HG03571 (cell line): Measurements from ENCODE around the gene IKZF1.

Source experiments
- ATAC-seq: cut with Tn5 transposase; IDR thresholded peaks from one replicate; pipeline ENCODE4 v1.9.1; 2021; ENCODE audit not compliant: unreplicated experiment

IKZF1 gene

DNA sequence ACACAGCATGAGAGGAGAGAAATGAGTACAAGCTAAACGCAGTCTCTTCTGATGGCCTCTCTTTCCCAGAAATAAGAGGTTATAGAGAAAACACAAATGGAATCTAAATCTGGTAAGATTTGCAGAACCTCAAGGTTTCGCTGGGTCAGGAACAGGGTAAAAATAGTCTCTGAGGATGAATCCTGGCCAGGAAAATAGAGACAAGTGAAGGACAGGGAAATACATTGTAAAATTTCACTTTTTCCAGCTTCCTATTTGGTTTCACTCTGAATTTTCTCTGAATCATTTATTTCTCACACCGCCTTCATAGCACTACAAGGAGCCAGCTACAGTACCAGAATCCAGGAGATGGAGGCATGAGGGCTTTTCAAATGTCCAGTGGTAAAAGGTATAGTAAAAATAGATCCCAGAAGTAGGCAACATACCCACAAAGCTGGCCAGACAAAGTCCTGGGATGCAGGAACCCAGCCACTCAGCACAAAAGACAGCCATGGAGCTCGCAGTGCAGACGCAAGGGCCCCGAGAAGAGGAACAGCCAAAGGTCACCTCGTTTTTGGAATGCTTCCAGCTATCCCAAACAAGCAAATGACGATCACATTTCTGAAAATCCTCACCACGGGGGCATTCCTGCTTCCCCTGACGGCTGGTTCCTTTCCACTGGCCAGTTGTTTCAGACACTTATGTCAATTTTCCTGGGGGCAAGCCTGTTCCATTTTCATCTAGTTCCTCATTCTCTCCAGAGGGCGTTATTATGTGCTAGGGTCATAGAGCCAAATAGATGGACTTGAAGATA lies 21.5 kb upstream of the IKZF1 start:
- ATAC-seq: no peak

DNA sequence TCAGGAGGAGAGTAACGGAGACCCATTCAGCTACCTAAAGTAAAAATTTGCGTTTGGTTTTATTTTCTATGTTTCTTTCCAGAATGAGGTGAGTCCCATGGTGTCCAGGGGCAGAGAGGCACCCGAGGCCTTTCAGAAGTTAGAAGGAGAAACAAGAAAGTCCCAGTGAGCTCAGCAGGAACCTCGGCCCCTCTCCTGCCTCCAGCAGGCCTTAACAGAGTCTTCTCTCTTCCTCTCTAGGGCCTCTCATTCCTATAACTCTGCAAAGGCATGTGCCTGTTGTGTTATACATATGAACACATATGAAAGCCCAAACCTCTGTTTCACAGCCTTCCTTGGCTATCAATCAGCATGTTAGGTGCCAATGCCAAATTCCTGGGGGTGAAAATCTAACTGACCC lies 20.8 kb upstream of the IKZF1 start:
- no peak for ATAC-seq

DNA sequence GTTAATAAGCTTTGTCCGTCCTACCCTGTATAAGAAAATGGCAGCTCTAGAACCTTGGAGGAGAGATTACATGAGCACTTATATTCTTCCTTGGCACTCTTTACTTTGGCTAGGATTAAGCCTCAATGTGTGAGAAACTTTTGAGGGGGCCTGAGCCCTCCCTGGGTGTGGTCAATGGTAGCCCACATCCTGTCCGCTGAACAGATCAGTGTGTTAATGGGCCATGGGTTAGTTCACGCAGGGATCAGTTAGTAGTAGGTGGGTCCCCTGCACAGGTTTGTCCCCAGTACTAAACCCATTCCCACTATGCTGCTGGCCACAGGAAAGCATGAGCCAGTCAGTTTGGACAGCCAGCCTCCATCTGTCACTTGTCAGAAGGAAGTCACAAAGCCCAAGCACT lies 20.2 kb upstream of the IKZF1 start:
- no peak for ATAC-seq

DNA sequence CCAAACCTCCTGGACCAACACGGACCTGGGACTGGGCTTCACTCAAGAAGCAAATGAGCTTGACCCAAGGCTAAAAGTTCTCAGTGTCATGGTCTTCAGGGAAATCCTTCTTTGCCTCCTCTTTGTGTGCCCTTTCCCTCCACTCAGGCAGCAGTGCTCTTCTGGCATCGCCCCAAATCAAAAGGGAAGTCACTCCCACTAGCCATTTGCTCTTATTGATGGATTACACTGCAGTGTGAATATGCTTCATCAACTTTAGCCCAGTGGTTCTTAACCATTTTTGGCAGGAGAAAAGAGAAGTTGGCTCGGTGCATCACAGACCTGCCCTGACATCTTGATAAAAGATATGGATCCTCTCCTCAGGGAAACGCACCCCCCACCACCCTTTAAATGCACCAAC lies 19.2 kb upstream of the IKZF1 start:
- no peak for ATAC-seq

DNA sequence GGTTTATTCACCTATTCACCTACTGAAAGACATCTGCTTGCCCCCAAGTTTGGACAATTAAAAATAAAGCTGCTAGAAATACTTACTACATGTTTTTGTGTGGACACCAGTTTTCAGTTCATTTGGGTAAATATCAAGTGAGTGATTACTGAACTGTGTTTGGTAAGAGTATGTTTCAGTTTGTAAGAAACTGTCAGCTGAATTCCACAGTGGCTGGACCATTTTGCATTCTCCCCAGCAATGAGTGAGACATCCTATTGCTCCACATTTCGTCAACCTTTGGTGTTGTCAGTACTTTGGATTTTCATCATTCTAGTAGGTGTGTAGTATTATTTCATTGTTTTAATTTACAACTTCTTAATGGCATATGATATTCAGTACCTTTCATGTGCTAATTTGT lies 17.4 kb upstream of the IKZF1 start:
- no peak for ATAC-seq

DNA sequence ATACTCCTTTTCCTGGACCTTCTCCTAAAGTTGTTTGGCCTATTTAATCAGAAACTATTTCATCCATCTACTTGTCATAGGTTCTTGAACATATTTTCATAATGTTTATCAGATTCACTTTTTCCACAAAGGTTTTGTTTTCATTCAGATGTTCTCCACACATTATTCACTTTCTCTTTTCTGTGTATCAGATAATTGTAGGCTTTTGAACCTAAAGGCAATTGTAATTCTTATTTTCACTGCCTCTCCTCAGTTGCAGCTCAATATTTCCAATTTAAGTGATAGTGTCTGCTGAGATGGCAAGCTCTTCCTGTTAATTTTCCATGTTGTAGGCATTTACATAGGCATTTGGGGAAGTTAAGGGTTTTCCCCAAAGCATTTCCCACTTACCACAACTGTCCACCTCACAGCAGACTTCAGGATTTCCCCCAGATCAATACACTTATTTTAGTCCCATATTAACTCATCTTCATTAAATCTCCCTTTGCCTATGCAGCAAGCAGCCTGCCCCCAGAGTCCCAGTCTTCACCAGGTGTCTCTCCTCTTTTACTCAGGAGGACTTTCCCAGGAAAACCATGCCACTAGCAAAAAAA lies 12.3 kb upstream of the IKZF1 start:
- ATAC-seq: no peak

DNA sequence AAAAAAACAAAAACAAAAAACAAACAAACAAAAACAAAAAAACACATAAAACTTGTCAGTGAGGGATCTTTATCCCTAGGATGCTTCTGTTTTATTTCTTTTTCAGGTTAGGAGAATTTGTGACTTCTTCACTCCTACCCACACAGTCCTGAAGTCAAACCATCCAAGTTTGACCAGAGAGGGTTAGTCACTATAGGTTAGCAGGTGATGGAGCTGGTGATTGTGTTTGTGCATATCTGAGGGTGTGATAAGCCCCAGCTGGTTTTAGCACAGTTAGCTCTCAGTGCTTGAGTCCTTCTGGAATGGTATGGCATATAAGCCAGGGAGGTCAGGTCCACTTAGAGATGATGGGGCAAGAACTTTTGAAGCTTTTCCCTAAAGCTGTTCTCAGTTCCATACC lies 11.8 kb upstream of the IKZF1 start:
- ATAC-seq: peak; percentile 34

DNA sequence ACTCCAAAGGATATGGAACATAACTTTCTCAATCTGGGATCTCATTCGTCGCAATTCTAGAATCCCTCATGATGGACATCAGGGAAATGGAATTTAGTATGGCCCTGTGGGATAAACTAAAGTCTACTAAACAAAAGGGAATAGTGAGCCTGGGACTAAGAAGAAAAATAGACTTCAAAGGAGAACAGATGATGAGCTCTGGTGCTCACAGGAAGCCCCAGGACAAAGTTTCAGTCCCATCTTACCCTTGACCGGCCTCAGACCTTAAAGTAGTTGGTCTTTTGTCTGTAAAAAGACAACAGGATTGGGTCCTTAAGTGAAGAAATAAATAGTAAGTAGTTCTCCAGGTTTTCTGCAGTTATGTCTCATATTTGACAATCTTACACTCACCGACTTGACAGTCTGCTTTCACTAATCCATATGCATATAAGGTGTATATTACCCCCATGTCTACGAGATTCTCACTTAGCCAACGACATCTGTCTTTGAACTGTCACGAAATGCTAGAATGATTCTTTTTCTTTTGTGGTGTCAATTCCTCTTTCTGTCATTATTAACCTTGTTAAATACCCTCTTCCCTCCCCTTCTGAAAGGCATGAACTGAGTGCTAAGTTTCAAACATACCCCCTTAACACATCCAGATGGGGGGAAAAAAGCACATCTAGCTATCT lies 10.9 kb upstream of the IKZF1 start:
- peak; percentile 81 for ATAC-seq

DNA sequence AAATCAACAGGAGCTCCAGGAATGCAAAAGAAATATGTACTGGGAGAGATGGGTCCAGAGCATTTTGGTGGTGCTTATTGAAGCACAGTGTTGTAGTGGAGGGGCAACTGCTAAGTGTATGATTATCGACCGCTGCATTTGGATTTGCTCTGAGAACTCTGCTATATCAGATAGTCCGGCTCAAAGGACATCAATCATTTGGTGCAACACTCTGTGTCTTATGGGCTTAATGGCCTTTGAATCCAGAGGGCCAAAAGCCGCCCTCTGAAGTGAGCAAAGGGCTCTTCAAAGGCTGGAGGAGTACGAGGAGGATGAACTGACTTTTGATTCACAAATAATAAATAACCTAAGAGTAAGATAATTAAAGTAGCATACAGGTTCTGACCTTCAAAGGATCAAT lies 9.4 kb upstream of the IKZF1 start:
- no peak for ATAC-seq

DNA sequence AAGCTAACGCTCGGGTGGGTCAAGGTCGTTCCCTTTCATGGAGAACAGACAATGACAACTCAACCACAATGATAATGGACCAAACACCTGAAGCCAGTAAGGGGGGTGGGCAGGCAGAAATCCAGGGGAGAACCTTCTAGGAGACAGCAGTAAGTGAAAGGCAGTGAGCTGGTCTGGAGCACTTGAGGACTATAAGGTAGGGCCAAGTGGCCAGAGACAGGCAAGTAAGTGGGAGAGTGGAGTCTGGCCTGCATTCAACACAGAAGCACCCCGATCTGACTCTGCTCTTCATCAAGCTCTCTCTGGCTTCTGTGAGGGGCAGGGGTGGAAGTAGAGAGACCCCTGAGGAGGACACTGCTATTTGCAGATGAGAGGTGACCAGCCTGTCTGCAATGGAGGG lies 7.7 kb upstream of the IKZF1 start:
- no peak for ATAC-seq

DNA sequence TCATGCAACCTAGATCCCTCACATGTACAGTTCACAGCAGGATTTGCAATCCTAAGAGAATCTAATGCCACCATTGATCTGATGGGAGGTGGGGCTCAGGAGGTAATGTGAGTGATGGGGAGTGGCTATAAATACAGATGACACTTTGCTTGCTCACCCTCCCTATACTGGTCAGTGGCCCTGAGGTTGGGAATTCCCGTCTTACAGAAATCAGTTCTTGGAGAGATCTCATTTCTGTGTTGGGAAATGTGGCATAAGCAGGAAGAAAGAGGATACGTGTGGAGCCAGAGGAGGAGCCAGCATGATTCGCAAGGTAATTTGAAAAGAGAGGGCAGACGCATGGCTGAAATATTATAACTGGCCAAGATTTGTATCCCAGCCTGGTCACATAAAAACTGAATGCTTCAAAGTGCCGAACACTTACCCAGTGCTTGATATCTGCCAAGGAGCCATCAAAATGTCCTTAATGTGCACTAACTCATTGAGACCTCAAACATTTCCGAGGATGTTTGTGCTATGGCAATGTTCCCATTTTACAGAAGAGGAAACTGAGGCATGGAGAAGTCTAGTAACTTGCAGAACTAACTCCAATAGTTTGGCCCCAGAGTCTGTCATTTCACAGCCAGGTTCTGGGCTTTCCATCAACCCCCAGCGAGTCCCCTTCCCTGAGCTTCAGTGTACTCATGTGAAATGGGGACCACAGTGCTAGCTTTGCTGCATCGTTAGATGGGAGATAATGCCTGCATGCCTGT lies 5.5 kb upstream of the IKZF1 start:
- no peak for ATAC-seq

DNA sequence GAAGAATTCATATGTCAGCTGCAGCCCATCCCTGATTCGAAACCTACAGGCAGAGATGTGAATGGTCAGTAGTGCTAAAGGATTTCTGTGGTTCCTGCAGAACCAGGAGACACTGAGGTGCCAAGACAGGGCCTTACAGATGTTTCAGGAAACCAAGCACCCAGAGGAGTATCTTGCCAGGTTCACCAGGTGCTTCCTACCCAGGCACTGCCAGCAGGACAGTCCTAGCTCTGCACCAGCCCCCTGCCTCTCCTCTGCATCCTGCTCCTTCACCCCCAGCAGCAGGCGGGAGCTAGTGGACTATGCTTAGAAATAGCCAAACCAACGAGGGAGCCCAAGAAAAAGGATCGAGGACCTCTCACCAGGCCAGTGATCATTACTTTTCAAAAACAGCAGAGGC lies 4.2 kb upstream of the IKZF1 start:
- no peak for ATAC-seq

DNA sequence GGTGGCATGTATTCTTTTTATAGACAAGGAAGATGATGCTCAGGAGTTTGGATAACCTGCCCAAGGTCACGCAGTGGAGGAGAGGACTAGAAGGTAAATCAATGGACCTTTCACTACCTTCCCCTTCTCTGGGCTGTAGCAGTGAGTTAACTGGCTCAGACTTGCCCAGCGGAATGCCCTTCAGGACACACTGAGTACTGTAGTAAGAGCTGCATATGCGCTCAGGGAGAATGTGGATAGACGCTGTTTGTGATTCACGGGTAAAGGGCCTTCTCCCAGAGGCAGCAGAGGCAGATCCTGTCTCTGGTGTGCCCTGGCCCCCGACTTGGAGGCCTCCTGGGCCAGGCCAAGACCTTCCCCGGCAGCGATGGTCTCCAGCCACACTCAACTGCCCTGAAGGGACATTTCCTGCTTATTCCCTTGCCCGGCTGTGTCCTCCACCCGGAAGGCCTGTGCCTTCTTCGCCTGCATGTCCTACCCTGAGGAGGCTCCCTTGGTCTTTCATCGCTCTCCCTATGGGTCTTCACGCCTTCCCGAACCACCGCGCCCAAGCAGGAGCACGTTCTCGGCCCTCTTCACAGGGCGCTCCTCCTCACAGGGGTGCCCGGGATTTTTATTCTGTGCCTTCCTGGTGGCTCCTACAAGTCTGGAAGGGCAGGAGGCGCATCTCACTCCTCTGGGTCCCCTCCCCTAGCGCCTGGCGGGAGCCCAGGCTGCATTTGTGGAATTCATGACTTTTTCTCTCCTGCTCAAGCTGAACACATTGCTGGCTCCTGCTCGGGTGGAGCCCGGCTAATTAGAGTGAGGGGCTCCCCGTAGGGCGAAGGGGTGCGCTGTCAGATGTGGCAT lies 1.8 kb upstream of the IKZF1 start:
- ATAC-seq: no peak

DNA sequence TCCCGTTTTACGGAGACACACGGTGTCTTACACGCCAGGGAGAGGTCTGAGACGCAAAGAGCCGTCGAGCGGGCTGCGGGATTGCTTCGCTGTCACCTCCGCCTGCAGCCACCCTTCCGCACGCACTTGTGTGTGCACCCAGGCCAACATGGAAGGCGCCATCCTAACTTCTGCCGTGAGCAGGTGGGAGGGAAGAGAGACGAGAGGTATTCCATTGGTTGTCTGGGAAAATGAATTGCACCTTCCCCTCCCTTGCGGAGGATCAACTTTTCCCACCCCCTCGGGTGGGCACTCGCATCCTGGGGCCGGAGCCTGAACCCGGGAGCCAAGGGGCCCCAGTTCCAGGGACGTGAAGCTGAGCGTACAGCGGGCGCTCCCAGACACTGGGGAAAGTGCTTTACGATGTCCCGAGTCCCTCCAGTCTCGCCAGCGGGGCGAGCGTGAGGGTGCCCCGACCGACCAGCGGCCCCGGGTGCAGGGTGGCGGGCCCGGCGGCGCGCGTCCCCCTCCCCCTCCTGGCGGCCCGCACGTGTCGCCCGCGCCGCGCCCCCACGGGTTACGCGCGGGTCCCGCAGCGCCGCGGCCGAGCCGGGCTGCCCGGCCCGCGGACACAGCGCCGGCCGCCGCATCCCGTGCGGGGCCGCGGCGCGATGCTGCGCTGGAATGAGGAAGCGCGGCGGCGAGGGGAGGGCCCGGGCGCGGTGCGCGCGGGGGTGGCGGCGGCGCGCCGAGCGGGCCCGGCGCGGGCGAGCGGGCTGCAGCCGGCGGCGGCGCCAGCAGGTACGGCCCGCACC lies 984 bp upstream of the IKZF1 start:
- ATAC-seq: peak; percentile 21

DNA sequence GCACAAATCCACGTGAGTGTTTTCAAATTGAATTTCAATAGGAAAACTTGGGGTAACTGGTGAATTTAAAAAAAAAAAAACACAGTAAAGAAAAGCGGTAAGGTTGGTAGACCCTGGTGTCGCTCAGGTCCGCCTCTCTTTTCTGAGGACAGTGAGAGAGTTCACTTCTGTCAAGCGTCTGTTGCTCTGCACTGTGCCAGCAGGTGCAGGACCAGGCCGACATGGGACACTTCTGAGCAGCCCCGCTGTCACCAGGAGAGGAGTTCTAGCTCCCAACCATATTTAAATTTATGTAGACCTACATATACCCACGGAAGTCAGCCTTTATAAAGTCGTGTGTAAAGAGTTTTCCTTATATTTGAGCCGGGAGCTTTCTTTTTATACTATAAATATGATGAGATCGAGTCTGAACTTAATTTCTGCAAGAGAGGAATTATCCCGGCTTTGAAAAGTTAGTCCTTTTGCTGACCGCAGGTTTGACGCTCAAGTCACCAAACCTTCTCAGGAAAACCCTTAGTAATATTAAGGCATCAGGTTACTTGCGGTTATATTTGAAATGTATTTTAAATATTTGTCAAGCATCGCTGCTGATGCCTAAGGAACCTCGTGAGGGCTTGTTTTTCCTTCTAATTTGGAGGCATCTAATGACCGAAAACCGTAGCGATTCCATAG lies 531 bp downstream of the IKZF1 start:
- peak; percentile 42 for ATAC-seq

DNA sequence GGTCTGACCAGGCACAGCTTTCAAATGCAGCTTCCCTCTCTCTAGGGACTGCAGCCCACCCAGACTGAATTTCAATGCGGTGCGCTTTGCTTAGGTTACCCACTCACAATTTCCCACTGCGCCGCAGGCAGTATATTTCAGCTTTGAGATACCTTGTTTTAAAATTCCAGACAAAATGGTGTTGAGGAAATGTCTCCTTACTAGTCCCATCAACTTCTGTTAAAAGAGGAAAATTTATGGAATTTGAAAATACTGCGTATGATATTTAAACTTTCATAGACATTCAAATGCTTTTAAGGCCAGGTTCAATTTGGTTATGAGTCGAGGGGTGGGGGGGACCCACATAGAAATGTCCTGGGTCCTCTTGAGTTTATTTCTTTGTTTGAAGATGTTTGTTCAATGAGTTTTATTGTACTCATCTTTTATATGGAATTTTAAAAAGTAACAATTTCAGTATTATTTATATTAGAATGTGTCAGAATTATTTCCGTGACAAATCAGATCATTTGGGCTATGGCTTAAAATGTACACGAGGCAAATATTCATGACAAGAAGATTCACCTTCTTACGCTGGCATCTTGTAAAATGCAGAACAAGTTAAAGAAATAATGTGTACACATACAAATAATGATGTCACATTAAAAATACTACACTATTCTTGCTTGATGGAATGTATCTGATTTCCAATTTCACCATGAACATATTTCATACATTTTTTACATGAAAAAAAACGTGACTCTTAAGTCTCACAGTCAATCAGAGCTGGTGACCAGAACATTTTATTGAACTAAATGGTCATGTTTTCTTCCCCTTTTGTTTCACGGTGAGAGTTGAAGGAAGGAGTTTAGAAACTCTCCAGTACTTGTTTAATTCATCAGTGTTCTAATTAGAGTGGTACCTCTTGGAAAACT lies 1.3 kb downstream of the IKZF1 start:
- ATAC-seq: no peak

DNA sequence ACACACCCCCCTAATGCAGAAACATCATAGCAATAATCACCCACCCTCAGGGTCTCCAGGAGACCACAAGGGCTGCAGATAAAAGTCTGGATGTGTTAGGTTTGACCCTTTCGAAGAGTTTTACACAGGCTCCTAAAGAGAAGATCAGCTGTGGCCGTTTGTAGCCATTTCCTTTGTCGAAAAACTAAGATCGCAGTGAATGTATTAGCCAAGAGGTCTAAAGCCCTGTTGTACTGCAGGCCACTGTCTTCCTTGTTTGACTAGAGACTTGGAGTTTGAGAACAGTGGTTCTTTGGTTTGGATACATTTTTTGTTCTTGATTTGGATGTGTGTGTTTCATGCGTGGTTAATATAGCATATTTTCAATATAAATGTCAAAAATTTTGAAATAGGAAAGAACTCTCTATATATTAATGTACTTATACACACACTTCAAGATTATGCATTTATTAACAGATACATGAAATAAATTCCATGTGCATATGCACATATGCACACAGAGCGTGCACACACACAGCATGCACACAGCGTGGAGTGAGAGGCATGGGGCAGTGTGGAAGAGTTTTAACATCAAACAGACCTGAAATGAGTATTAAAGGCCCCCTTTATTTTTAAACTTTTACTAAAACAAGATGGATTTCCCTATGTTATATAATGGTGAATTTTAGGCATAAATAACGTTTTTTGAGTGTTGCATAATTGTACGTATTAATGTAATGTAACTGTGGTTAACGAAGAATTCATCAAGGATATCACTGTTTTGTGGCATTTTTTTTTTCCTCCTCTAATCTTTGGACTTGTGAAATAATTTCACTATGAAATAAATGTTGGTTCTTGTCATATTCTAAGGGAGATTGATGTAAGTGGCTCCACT lies 2.2 kb downstream of the IKZF1 start:
- ATAC-seq: no peak
